Measurements from ENCODE around the gene SNN.

DNA sequence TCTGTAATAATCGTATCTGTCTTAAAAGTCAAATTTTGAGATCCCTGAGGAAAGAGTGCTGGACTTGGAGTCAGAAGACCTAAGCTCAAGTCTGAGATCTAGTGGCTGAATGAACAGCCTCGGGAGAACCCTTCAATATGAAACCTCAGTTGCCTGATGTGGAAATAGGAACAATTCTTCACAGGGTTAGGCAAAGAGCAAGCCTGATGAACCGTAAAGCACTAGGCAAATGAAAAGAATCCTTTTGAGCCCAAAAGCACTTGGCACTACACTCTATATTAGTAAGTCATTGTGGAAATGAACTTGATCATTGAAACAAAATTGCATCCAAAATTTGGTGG lies 54.2 kb downstream of the SNN start:
- TF ChIP-seq CTCF (IDR thresholded peaks at IDR 0.05), result no peak
- TF ChIP-seq POLR2A (IDR thresholded peaks at IDR 0.05), result no peak

Data from uterus (tissue), 2 donors.